ENCODE measurements around the gene DUSP16. TPM values are rescaled to one million over a fixed set of nuclear protein-coding genes. Genes with fewer than 3 reads are reported as not detected.

DUSP16 gene
- total and polyA plus RNA-seq, 2 of the 8 experiments (the other 6 are each of a cell fraction or from before 2014, with no cell fraction given) = 31.6 to 55.9 TPM

GRCh38 chr12:12527820-12528296, 34.8 kb downstream of the DUSP16 start (continued):
- TF ChIP-seq ATF2 (IDR thresholded peaks at IDR 0.05; ENCODE audit: low read length) = no peak
- no peak for TF ChIP-seq RBBP5 (IDR thresholded peaks at IDR 0.05; ENCODE audit: borderline replicate concordance, low read depth, low read length)
- TF ChIP-seq POLR2A (IDR thresholded peaks at IDR 0.05; ENCODE audit: control extremely low read depth in 1 of 2, low read depth in 2 of 2, low read length in 2 of 2) = no peak
- no peak for TF ChIP-seq SUZ12 (IDR thresholded peaks at IDR 0.05; ENCODE audit: low read length)
- no peak for TF ChIP-seq TAF7 (optimal IDR thresholded peaks at IDR 0.05; ENCODE audit: borderline replicate concordance, low read depth, low read length)
